Fibroblast of gingiva (primary cell): ENCODE results near the gene OR4M2.
"Not testable (repeated sequence)": the region's sequence is repeated elsewhere in the genome, so short reads cannot be mapped to it uniquely, and the experiment has no call there.

Source experiments
- DNase-seq: peaks from one replicate; pipeline ENCODE4 v3.0.0-alpha.2; 2011; ENCODE audit warnings: low read depth

OR4M2 gene

GRCh38 chr15:22080227-22080626, at the start of gene OR4M2:
OR4M2 (plus strand) TSS chr15:22080527; CDS start chr15:22080625, 98 bp downstream.
- not testable (repeated sequence) for DNase-seq

GRCh38 chr15:22069267-22069666, 11.1 kb upstream of the OR4M2 start:
- DNase-seq: not testable (repeated sequence)

- DNase-seq: not testable (repeated sequence)
Observed at GRCh38 chr15:22081386-22081785, 1.1 kb downstream of the OR4M2 start.

- not testable (repeated sequence) for DNase-seq
Observed at GRCh38 chr15:22098616-22099253, 18.4 kb downstream of the OR4M2 start.

GRCh38 chr15:22099289-22099891, 19.1 kb downstream of the OR4M2 start:
- not testable (repeated sequence) for DNase-seq

GRCh38 chr15:22122033-22122432, 41.7 kb downstream of the OR4M2 start:
- DNase-seq: not testable (repeated sequence)
